K562 (cell line): ENCODE data around the gene PRMT3. TPM values are rescaled to one million over a fixed set of nuclear protein-coding genes. Genes with fewer than 3 reads are reported as not detected.

ENCODE experiments used
- BCL6 ChIP-seq: fragments of 250-450 bp; sonication (Bioruptor Pico); IDR thresholded peaks from 2 replicates; pipeline ENCODE4 v1.4.0; 2020
- CBFA2T2 ChIP-seq: fragments of 450-650 bp; conservative IDR thresholded peaks from 2 replicates; pipeline ENCODE4 v1.6.1; 2017; ENCODE audit warnings: mild to moderate bottlenecking
- CBX2 ChIP-seq: fragments of 200-600 bp; sonication (generic); IDR thresholded peaks from one replicate; pipeline ENCODE4 v1.6.1; 2012; ENCODE audit warnings: mild to moderate bottlenecking, low read length, inconsistent platforms; ENCODE audit not compliant: insufficient read depth, poor library complexity, severe bottlenecking
- CBX5 ChIP-seq: IDR thresholded peaks from 2 replicates; pipeline ENCODE4 v1.6.1; 2014; ENCODE audit warnings: low read depth, borderline replicate concordance
- CSDE1 ChIP-seq, 2 experiments: fragments of 450-650 bp; IDR thresholded peaks; 2 replicates each; pipeline ENCODE4 v1.6.1; 2016; ENCODE audit warnings: mild to moderate bottlenecking in 1 of 2
- EP300 ChIP-seq: IDR thresholded peaks from 2 replicates; pipeline ENCODE4 v1.6.1; 2012; ENCODE audit warnings: low read length, improper control_type of control experiment
- KHSRP ChIP-seq: fragments of 450-650 bp; IDR thresholded peaks from 2 replicates; pipeline ENCODE4 v1.6.1; 2017
- KLF6 ChIP-seq: fragments of 250-450 bp; sonication (Bioruptor Pico); IDR thresholded peaks from 2 replicates; pipeline ENCODE4 v1.4.0; 2020; ENCODE audit warnings: mild to moderate bottlenecking, moderate library complexity, borderline replicate concordance
- POLR2AphosphoS5 ChIP-seq: IDR thresholded peaks from 2 replicates; pipeline ENCODE4 v1.6.1; 2011; ENCODE audit warnings: mild to moderate bottlenecking, low read depth, low read length, moderate library complexity; ENCODE audit not compliant: control insufficient read depth, insufficient read depth
- RAD51 ChIP-seq: fragments of 450-650 bp; IDR thresholded peaks from 2 replicates; pipeline ENCODE4 v1.7.1; 2016; ENCODE audit warnings: low read depth, mild to moderate bottlenecking, borderline replicate concordance
- RBBP5 ChIP-seq: fragments of 200-600 bp; sonication (generic); IDR thresholded peaks from 2 replicates; pipeline ENCODE4 v1.6.1; 2012; ENCODE audit warnings: borderline replicate concordance, mild to moderate bottlenecking, low read length, control low read depth, inconsistent platforms; ENCODE audit not compliant: insufficient read depth, poor library complexity, severe bottlenecking
- RBM34 ChIP-seq: fragments of 200-400 bp; formaldehyde crosslinking; IDR thresholded peaks from 2 replicates; pipeline ENCODE4 v1.6.1; 2018; ENCODE audit warnings: low read length, borderline replicate concordance; ENCODE audit not compliant: insufficient read depth
- SMARCA5 ChIP-seq: fragments of 450-650 bp; IDR thresholded peaks from 2 replicates; pipeline ENCODE4 v1.6.1; 2016
- TAF7 ChIP-seq: fragments of 450-650 bp; IDR thresholded peaks from 2 replicates; pipeline ENCODE4 v1.6.1; 2016; ENCODE audit warnings: missing genetic modification characterization, missing compliant biosample characterization
- TBL1XR1 ChIP-seq, 2 experiments: IDR thresholded peaks; 2 replicates each; pipeline ENCODE4 v1.6.1; 2012; ENCODE audit warnings: improper control_type of control experiment in 2 of 2, low read length in 2 of 2, mild to moderate bottlenecking in 1 of 2
- TEAD1 ChIP-seq, 2 experiments: fragments of 450-650 bp in 1 of 2; sonication (generic) in 1 of 2; formaldehyde crosslinking; IDR thresholded peaks; 2 replicates each; pipeline versions ENCODE4 v1.4.0 to v1.8.0; 2020 to 2022; ENCODE audit warnings: mild to moderate bottlenecking in 2 of 2, missing genetic modification reagents in 1 of 2
- XRCC4 ChIP-seq: IDR thresholded peaks from one replicate; pipeline ENCODE4 v1.6.1; 2011; ENCODE audit not compliant: insufficient read depth, insufficient read length; ENCODE audit errors: extremely low read depth
- ZFP1 ChIP-seq: fragments of 450-650 bp; formaldehyde crosslinking; IDR thresholded peaks from 2 replicates; pipeline ENCODE4 v1.4.0; 2020; ENCODE audit warnings: mild to moderate bottlenecking, mixed read lengths
- ZFPM2 ChIP-seq: fragments of 250-450 bp; sonication (Bioruptor Pico); IDR thresholded peaks from 2 replicates; pipeline ENCODE4 v1.5.1; 2022; ENCODE audit warnings: mild to moderate bottlenecking
- ZNF274 ChIP-seq: IDR thresholded peaks from 2 replicates; pipeline ENCODE4 v1.6.1; 2011; ENCODE audit warnings: low read depth, mild to moderate bottlenecking, low read length, moderate library complexity, borderline replicate concordance
- ZNF311 ChIP-seq: fragments of 250-450 bp; sonication (Bioruptor Pico); IDR thresholded peaks from 2 replicates; pipeline ENCODE4 v1.4.0; 2020; ENCODE audit warnings: mild to moderate bottlenecking, moderate library complexity
- ZNF76 ChIP-seq: fragments of 250-450 bp; sonication (Bioruptor Pico); IDR thresholded peaks from 2 replicates; pipeline ENCODE4 v1.4.0; 2020; ENCODE audit warnings: mild to moderate bottlenecking, moderate library complexity, borderline replicate concordance
- polyA plus RNA-seq, 8 experiments: library from polyadenylated mRNA; depleted of rRNA in 4 of 8; stranded (reverse) in 5 of 8; unstranded in 3 of 8; fragments of >200 nt; fragmentation: Nextera tagmentation in 2 of 8; fragmentation: Illumina TruSeq in 1 of 8; extraction: Ambion mirVana in 2 of 8; extraction: Trizol in 1 of 8; gene quantifications; 2 replicates each; pipeline versions ENCODE4 v1.2.1 to v1.2.3, GENCODE V29; 2011 to 2014; ENCODE audit warnings: inconsistent platforms in 1 of 8, missing spikeins in 1 of 8
- total RNA-seq, 7 experiments: library from RNA; depleted of rRNA in 6 of 7; stranded (reverse); fragments of >200 nt in 6 of 7; fragmentation: Illumina TruSeq in 2 of 7; extraction: Trizol in 2 of 7; gene quantifications; 2 replicates each; pipeline versions ENCODE4 v1.2.1 to v1.2.3, GENCODE V29; 2011 to 2021; ENCODE audit warnings: low replicate concordance in 1 of 7
- TF ChIP-seq, protein P1 (sequence below), 2 experiments: IDR thresholded peaks in 1 of 2; conservative IDR thresholded peaks in 1 of 2; 2 replicates each; pipeline ENCODE4 v1.6.1; 2016; ENCODE audit warnings: low read depth in 2 of 2, mild to moderate bottlenecking in 1 of 2, missing compliant biosample characterization in 1 of 2, missing genetic modification characterization in 1 of 2, moderate library complexity in 1 of 2
- TF ChIP-seq, protein P2 (sequence below), 2 experiments: fragments of 200-800 bp in 1 of 2; sonication (Bioruptor generic) in 1 of 2; sonication (generic) in 1 of 2; formaldehyde crosslinking in 1 of 2; IDR thresholded peaks in 1 of 2; conservative IDR thresholded peaks in 1 of 2; 2 replicates each; pipeline versions ENCODE4 v1.5.0 to v1.6.1; 2016 to 2020; ENCODE audit warnings: missing compliant biosample characterization in 1 of 2, missing genetic modification characterization in 1 of 2, missing genetic modification reagents in 1 of 2

PRMT3 gene
- total and polyA plus RNA-seq, 9 of the 15 experiments (the other 6 are each of a cell fraction or from before 2014, with no cell fraction given): 24.0 to 62.1 (median 44.7) TPM

DNA sequence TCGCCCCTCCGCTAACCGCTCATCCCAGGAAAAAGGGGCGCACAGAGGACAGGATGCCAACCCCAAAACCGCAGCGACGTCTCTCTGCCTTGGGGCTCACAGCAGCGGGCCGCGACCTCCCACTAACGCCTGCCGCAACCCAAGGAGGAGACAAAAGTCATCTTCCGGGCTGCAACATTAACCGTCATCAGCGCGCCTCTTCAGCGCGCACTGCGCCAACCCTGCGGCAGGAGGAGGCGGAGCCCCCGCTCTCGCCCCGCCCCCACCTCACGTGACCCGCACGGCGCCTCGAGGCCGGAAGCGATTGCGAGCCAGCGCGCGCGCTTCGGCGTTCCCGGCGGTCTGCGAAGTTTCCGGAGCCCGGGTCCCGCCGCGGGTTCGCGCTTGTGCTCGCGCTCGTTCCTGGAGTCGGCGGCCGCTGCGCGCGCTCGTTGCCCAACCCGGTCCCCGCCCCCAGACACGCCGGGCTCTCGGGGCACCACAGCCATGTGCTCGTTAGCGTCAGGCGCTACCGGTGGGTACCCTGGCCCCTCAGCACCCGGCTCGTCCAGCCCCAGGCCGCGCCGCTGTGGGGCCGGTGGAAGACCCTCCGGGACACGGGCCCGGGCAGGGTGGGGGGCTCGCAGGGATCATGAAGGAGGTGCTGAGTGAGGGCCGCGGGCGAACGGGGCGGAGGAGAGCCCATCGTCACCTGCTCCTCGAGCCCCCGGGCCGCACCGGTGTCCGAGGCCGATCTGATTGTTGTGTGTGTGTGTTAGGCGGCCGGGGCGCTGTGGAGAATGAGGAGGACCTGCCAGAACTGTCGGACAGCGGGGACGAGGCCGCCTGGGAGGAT lies at the start of gene PRMT3 (continued):
- TF ChIP-seq TBL1XR1 (IDR thresholded peaks at IDR 0.05; ENCODE audit: low read length in 2 of 2): peak in 1 of 2 experiments; percentile 75; a peak in 1 of 4 replicates
- peak in 1 of 2 experiments; percentile 83; a peak in 2 of 4 replicates for TF ChIP-seq CSDE1 (IDR thresholded peaks at IDR 0.05)
- TF ChIP-seq CBX5: 0 out of 2 replicates have a peak, but pooled peaks have one; percentile 33
- TF ChIP-seq, protein P1, sequence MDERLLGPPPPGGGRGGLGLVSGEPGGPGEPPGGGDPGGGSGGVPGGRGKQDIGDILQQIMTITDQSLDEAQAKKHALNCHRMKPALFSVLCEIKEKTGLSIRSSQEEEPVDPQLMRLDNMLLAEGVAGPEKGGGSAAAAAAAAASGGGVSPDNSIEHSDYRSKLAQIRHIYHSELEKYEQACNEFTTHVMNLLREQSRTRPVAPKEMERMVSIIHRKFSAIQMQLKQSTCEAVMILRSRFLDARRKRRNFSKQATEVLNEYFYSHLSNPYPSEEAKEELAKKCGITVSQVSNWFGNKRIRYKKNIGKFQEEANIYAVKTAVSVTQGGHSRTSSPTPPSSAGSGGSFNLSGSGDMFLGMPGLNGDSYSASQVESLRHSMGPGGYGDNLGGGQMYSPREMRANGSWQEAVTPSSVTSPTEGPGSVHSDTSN (CRISPR knock-in tag; IDR thresholded peaks at IDR 0.05; ENCODE audit: low read depth): no peak
- TF ChIP-seq, protein P1 (tag; conservative IDR thresholded peaks at IDR 0.05; ENCODE audit: low read depth): no peak
- TF ChIP-seq RBM34: peak; percentile 84; the same call in 1 of the 2 replicates
- peak; percentile 47 for TF ChIP-seq POLR2AphosphoS5
- TF ChIP-seq, protein P2, sequence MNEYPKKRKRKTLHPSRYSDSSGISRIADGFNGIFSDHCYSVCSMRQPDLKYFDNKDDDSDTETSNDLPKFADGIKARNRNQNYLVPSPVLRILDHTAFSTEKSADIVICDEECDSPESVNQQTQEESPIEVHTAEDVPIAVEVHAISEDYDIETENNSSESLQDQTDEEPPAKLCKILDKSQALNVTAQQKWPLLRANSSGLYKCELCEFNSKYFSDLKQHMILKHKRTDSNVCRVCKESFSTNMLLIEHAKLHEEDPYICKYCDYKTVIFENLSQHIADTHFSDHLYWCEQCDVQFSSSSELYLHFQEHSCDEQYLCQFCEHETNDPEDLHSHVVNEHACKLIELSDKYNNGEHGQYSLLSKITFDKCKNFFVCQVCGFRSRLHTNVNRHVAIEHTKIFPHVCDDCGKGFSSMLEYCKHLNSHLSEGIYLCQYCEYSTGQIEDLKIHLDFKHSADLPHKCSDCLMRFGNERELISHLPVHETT (CRISPR knock-in tag; conservative IDR thresholded peaks at IDR 0.05 in 1 of 2, IDR thresholded peaks at IDR 0.05 in 1 of 2): peak in 1 of 2 experiments; percentile 92; a peak in 2 of 4 replicates
- TF ChIP-seq ZFPM2 (CRISPR knock-in tag): no peak; the same call in 1 of the 2 replicates
- TF ChIP-seq KLF6: peak; percentile 21; the same call in 1 of the 2 replicates
- no peak for TF ChIP-seq CBX2
- TF ChIP-seq TEAD1 (CRISPR knock-in tag; IDR thresholded peaks at IDR 0.05): peak in 1 of 2 experiments; percentile 66; a peak in 1 of 4 replicates
- TF ChIP-seq SMARCA5: no peak
- TF ChIP-seq BCL6 (CRISPR knock-in tag): no peak
- 0 out of 2 replicates have a peak, but pooled peaks have one; percentile 60 for TF ChIP-seq ZNF311 (CRISPR knock-in tag)
- peak; percentile 91 for TF ChIP-seq KHSRP
- TF ChIP-seq TAF7 (tag): 0 out of 2 replicates have a peak, but pooled peaks have one; percentile 8
- peak; percentile 95 for TF ChIP-seq RAD51
- TF ChIP-seq EP300: peak; percentile 16; the same call in 1 of the 2 replicates
- TF ChIP-seq CBFA2T2: peak; percentile 77
- TF ChIP-seq ZNF274: no peak
- TF ChIP-seq XRCC4: no peak
- peak; percentile 97 for TF ChIP-seq RBBP5
- TF ChIP-seq ZNF76 (CRISPR knock-in tag): peak; percentile 74; the same call in 1 of the 2 replicates
- TF ChIP-seq ZFP1: no peak
